Measurements from ENCODE around the gene SLC28A3. TPM values are rescaled to one million over a fixed set of nuclear protein-coding genes. Genes with fewer than 3 reads are reported as not detected.
A peak's percentile ranks its signal among the peaks of the same experiment; 100 is the strongest.

SLC28A3 gene
- total and polyA plus RNA-seq, 3 experiments from 2014 or later: 1.0 to 1.2 TPM; not detected in 1

GRCh38 chr9:84304166-84304565 lies 36.4 kb downstream of the SLC28A3 start:
- POLR2A ChIA-PET: no interaction called here
- Histone ChIP-seq H3K4me3 (ENCODE audit: low read length) (no peak overlapping the region), H3K9me3 (ENCODE audit: low read length) (no peaks in the 10 kb centered on the region), H3K36me3 (ENCODE audit: insufficient read depth, low read length) (no peaks in the 10 kb centered on the region), H3K4me1 (ENCODE audit: insufficient read depth, low read length) (no peaks in the 10 kb centered on the region), H3K27me3 (ENCODE audit: insufficient read depth, low read length, poor library complexity, severe bottlenecking) (no peaks in the 10 kb centered on the region), H3K27ac (ENCODE audit: low read depth, low read length) (no peak overlapping the region)
- H3K27me3 Mint-ChIP-seq: no peaks in the 10 kb centered on the region
- H3K9me3 Mint-ChIP-seq: no peaks in the 10 kb centered on the region
- no peak for DNase-seq
- CTCF ChIA-PET: interaction anchor here (2.3 kb wide), 1 partner anchor 11 kb away, joined by 8 read pairs; no protein-coding TSS in a partner anchor
- no peaks in the 10 kb centered on the region for H3K36me3 Mint-ChIP-seq
- no peaks in the 10 kb centered on the region for H3K4me1 Mint-ChIP-seq
- no peak overlapping the region for H3K27ac Mint-ChIP-seq
- H3K4me3 Mint-ChIP-seq: no peak overlapping the region

- no peaks in the 10 kb centered on the region for H3K27me3 Mint-ChIP-seq
Observed at GRCh38 chr9:84303061-84303460, 37.5 kb downstream of the SLC28A3 start.

GRCh38 chr9:84301851-84302250 lies 38.7 kb downstream of the SLC28A3 start:
- H3K36me3 Mint-ChIP-seq: no peaks in the 10 kb centered on the region
- DNase-seq: no peak
- no peak overlapping the region for H3K27ac Mint-ChIP-seq
- H3K27ac ChIP-seq (ENCODE audit: low read depth, low read length): no peak overlapping the region
- no peaks in the 10 kb centered on the region for H3K27me3 Mint-ChIP-seq
- peaks cover 1% of the 10 kb centered on the region for H3K4me1 ChIP-seq (ENCODE audit: insufficient read depth, low read length)
- H3K4me1 Mint-ChIP-seq: peaks cover under 1 to 6% (median under 1%) of the 10 kb centered on the region in 3 donors
- H3K27me3 ChIP-seq (ENCODE audit: insufficient read depth, low read length, poor library complexity, severe bottlenecking): no peaks in the 10 kb centered on the region
- H3K9me3 ChIP-seq (ENCODE audit: low read length): no peaks in the 10 kb centered on the region
- H3K4me3 ChIP-seq (ENCODE audit: low read length): no peak overlapping the region
- no peaks in the 10 kb centered on the region for H3K36me3 ChIP-seq (ENCODE audit: insufficient read depth, low read length)
- ChIA-PET POLR2A (interaction anchor here (0.8 kb wide), 1 partner anchor 20 kb away, joined by 3 read pairs; no protein-coding TSS in a partner anchor), CTCF (no interaction called here)
- no peaks in the 10 kb centered on the region for H3K9me3 Mint-ChIP-seq
- H3K4me3 Mint-ChIP-seq: no peak overlapping the region

More at GRCh38 chr9:84303061-84303460, 37.5 kb downstream of the SLC28A3 start:
- no peaks in the 10 kb centered on the region for H3K9me3 Mint-ChIP-seq
- H3K9me3 ChIP-seq (ENCODE audit: low read length): no peaks in the 10 kb centered on the region
- H3K27ac Mint-ChIP-seq: no peak overlapping the region
- no peak overlapping the region for H3K4me3 ChIP-seq (ENCODE audit: low read length)
- H3K4me1 ChIP-seq (ENCODE audit: insufficient read depth, low read length): no peaks in the 10 kb centered on the region
- POLR2A ChIA-PET: no interaction called here
- H3K36me3 ChIP-seq (ENCODE audit: insufficient read depth, low read length): no peaks in the 10 kb centered on the region
- no peaks in the 10 kb centered on the region for H3K27me3 ChIP-seq (ENCODE audit: insufficient read depth, low read length, poor library complexity, severe bottlenecking)
- CTCF ChIA-PET: no interaction called here
- no peaks in the 10 kb centered on the region for H3K36me3 Mint-ChIP-seq
- H3K4me1 Mint-ChIP-seq: no peaks in the 10 kb centered on the region
- H3K4me3 Mint-ChIP-seq: no peak overlapping the region
- H3K27ac ChIP-seq (ENCODE audit: low read depth, low read length): no peak overlapping the region
- DNase-seq: no peak

- no peak overlapping the region for H3K4me3 Mint-ChIP-seq
- Histone ChIP-seq H3K27me3 (ENCODE audit: insufficient read depth, low read length, poor library complexity, severe bottlenecking) (no peaks in the 10 kb centered on the region), H3K4me1 (ENCODE audit: insufficient read depth, low read length) (peaks cover 17% of the 10 kb centered on the region), H3K9me3 (ENCODE audit: low read length) (no peaks in the 10 kb centered on the region), H3K36me3 (ENCODE audit: insufficient read depth, low read length) (no peaks in the 10 kb centered on the region), H3K27ac (ENCODE audit: low read depth, low read length) (peak overlapping the region; percentile 12), H3K4me3 (ENCODE audit: low read length) (no peak overlapping the region)
- no peaks in the 10 kb centered on the region for H3K36me3 Mint-ChIP-seq
- H3K9me3 Mint-ChIP-seq: no peaks in the 10 kb centered on the region
- H3K4me1 Mint-ChIP-seq: peaks cover 13 to 21% (median 16%) of the 10 kb centered on the region in 3 donors
- H3K27me3 Mint-ChIP-seq: no peaks in the 10 kb centered on the region
- DNase-seq: no peak
- ChIA-PET POLR2A (no interaction called here), CTCF (interaction anchor here (1.1 kb wide), 1 partner anchor 16 kb away, joined by 3 read pairs; no protein-coding TSS in a partner anchor)
- no peak overlapping the region for H3K27ac Mint-ChIP-seq
Observed at GRCh38 chr9:84300271-84300670, 40.3 kb downstream of the SLC28A3 start.

- Histone ChIP-seq H3K27ac (ENCODE audit: low read depth, low read length) (no peak overlapping the region), H3K4me1 (ENCODE audit: insufficient read depth, low read length) (peaks cover 42% of the 10 kb centered on the region), H3K36me3 (ENCODE audit: insufficient read depth, low read length) (no peaks in the 10 kb centered on the region), H3K9me3 (ENCODE audit: low read length) (no peaks in the 10 kb centered on the region), H3K27me3 (ENCODE audit: insufficient read depth, low read length, poor library complexity, severe bottlenecking) (no peaks in the 10 kb centered on the region), H3K4me3 (ENCODE audit: low read length) (no peak overlapping the region)
- H3K4me1 Mint-ChIP-seq: peaks cover 25 to 44% (median 39%) of the 10 kb centered on the region in 3 donors
- CTCF ChIA-PET: interaction anchor here (0.8 to 1.6 kb wide), 2 partner anchors 10 to 375 kb away, joined by 3 read pairs; no protein-coding TSS in a partner anchor
- POLR2A ChIA-PET: no interaction called here
- no peak for DNase-seq
- H3K9me3 Mint-ChIP-seq: no peaks in the 10 kb centered on the region
- H3K27me3 Mint-ChIP-seq: no peaks in the 10 kb centered on the region
- no peaks in the 10 kb centered on the region for H3K36me3 Mint-ChIP-seq
- no peak overlapping the region for H3K27ac Mint-ChIP-seq
- no peak overlapping the region for H3K4me3 Mint-ChIP-seq
Observed at GRCh38 chr9:84297162-84297821, 43.3 kb downstream of the SLC28A3 start.

- no peak overlapping the region for H3K4me3 ChIP-seq (ENCODE audit: low read length)
- DNase-seq: no peak
- H3K9me3 Mint-ChIP-seq: no peaks in the 10 kb centered on the region
- no peaks in the 10 kb centered on the region for H3K9me3 ChIP-seq (ENCODE audit: low read length)
- H3K27me3 ChIP-seq (ENCODE audit: insufficient read depth, low read length, poor library complexity, severe bottlenecking): no peaks in the 10 kb centered on the region
- no peak overlapping the region for H3K27ac ChIP-seq (ENCODE audit: low read depth, low read length)
- H3K27me3 Mint-ChIP-seq: no peaks in the 10 kb centered on the region
- POLR2A ChIA-PET: no interaction called here
- no peaks in the 10 kb centered on the region for H3K36me3 ChIP-seq (ENCODE audit: insufficient read depth, low read length)
- H3K27ac Mint-ChIP-seq: peak overlapping the region in 6 of 8 donors; percentile 51 to 88 (median 80)
- H3K4me1 Mint-ChIP-seq: peaks cover 27 to 47% (median 43%) of the 10 kb centered on the region in 3 donors
- CTCF ChIA-PET: interaction anchor here (1.6 to 1.7 kb wide), 2 partner anchors 11 to 374 kb away, joined by 3 to 4 read pairs; no protein-coding TSS in a partner anchor
- peaks cover 43% of the 10 kb centered on the region for H3K4me1 ChIP-seq (ENCODE audit: insufficient read depth, low read length)
- H3K36me3 Mint-ChIP-seq: no peaks in the 10 kb centered on the region
- peak overlapping the region in 1 of 7 donors; percentile 49 for H3K4me3 Mint-ChIP-seq
Observed at GRCh38 chr9:84296146-84296843, 44.3 kb downstream of the SLC28A3 start.

- Mint-ChIP-seq H3K4me3 (peak overlapping the region in 1 of 7 donors; percentile 65), H3K27ac (peak overlapping the region in 5 of 8 donors; percentile 2 to 83 (median 10)), H3K27me3 (peaks cover 0 to 4% of the 10 kb centered on the region in 2 donors), H3K9me3 (no peaks in the 10 kb centered on the region), H3K36me3 (no peaks in the 10 kb centered on the region), H3K4me1 (peaks cover 27 to 47% (median 43%) of the 10 kb centered on the region in 3 donors)
- H3K9me3 ChIP-seq (ENCODE audit: low read length): no peaks in the 10 kb centered on the region
- no peak overlapping the region for H3K27ac ChIP-seq (ENCODE audit: low read depth, low read length)
- no peaks in the 10 kb centered on the region for H3K27me3 ChIP-seq (ENCODE audit: insufficient read depth, low read length, poor library complexity, severe bottlenecking)
- no peak overlapping the region for H3K4me3 ChIP-seq (ENCODE audit: low read length)
- ChIA-PET POLR2A (interaction anchor here (1.3 kb wide), 1 partner anchor 314 kb away, joined by 5 read pairs; the partner anchor contains the start of genes HNRNPK and RMI1), CTCF (interaction anchor here (1.2 to 1.7 kb wide), 2 partner anchors 9 to 121 kb away, joined by 3 to 4 read pairs; no protein-coding TSS in a partner anchor)
- DNase-seq: no peak
- no peaks in the 10 kb centered on the region for H3K36me3 ChIP-seq (ENCODE audit: insufficient read depth, low read length)
- peaks cover 43% of the 10 kb centered on the region for H3K4me1 ChIP-seq (ENCODE audit: insufficient read depth, low read length)
Observed at GRCh38 chr9:84294241-84294950, 46.2 kb downstream of the SLC28A3 start.

Measured in CD8-positive, alpha-beta memory T cell (primary cell).